Hematopoietic multipotent progenitor cell treated with erythropoietin and hydrocortisone succinate and interleukin-3 and kit ligand, for 17 days (in vitro differentiated cells): ENCODE measurements around the gene BRD7.

Experiments
- DNase-seq: peaks from one replicate; pipeline ENCODE4 v3.0.0-alpha.2; 2015; ENCODE audit warnings: low spot score

BRD7 gene

DNA sequence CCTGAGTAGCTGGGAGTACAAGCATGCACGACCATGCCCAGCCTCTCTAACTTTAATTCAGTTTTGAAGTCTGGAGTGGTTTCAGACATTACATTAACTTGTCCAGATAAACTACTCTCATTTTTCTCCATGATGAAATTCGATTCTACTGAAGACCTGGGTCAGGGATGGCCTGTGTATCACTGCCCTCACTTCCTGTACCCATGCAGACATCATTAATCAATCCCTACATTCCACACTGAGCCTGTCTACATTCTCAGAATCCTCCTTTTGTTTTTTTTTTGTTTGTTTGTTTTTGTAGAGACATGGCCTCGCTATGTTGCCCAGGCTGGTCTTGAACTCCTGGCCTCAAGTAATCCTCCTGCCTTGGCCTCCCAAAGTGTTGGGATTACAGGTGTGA is 79.9 kb downstream of the BRD7 start:
- DNase-seq, result no peak

DNA sequence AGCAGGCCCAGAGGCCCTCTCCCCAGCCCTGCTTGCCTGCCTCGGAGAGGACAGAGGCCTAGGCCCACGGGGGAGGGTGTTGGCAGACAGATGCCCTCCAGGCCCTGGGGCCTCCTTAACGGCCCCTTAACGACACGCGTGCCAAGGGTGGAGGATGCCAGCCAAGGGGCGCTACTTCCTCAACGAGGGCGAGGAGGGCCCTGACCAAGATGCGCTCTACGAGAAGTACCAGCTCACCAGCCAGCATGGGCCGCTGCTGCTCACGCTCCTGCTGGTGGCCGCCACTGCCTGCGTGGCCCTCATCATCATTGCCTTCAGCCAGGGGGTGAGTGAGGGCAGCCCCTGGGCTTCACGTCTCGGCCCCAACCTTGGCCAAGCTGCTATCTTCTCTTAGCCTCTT is 80.8 kb downstream of the BRD7 start:
- no peak for DNase-seq

DNA sequence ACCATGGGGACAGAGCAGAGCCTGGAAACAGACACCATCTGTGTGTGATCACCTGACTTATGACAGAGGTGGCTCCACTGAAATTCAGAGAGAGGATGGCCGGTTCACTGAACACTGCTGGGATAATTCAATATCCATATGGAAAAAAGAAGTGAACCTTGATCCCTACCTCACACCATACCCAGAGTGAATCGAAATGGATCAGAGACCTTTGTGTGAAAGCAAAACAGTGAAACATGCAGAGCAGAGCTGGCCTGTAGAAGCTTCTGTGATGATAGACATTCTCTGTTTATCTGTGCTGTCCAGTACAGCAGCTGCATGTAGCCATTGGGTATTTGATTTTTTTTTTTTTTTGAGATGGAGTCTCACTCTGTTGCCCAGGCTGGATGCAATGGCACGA is 82.1 kb downstream of the BRD7 start:
- DNase-seq, result no peak

DNA sequence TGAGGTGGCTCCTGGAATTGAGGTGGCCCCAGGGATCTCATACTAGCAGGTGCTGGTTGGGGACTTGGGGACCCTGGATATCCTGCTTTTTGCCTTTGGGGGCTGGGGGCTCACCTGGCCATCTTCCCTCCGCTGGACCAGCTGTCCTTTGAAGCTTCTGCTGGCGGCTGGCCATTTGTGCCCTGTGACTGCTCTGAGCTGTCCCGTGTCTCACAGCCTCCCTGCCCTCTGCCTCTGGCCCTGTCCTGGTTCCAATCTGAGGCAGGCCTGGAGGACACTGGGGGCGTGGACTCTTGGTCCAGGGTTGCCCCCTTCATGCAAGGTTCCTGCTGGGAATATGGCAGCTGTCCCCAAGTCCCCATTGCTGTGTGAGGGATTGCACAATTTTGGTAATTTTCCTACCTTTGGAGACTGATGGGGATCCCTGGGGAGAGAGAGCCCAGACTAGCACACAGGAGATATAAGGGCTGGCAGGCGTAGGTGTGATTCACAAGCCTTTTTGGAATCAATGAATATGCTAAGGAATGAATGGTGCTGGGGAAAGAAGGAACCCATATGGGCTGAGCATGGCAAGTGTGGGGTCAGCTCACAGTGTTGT is 83.3 kb downstream of the BRD7 start:
- DNase-seq, result no peak

DNA sequence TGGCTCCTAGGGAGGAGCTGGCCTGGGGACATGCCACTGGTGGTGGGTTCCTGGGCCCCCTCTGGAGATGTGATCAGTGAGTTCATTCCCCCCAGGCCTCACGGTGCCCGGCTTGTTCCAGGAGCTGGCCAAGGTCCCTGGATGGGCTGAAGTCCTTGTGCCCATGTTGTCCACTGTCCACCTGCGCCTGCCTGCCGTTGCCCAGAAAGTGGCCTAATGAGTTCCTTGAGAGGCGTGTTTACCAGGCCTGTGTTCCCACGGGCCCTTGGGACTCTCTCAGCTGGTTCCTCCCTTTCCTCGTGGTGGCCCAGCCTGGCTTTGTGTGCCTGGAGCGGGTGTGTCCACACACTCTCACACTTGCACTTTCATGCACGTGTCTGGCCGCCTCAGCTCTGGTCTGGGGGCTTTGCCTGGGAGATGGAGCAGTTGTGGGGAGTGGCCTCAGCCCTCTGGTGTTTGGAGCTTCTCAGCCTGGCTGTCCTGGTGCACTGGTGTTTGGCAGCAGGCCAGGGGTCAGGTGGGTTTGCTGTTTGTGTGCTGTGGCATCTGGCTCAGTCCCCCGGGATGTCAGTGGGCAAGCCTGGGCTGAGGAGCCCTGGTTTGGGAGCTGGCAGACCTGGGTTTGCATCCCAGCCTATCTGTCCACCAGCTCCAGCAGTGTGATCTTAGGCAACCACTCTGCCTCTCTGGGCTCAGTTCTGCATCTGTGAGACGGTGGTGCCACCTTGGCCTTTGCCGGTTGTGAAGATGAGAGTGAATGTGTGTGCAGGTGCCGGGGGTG is 84.5 kb downstream of the BRD7 start:
- no peak for DNase-seq

DNA sequence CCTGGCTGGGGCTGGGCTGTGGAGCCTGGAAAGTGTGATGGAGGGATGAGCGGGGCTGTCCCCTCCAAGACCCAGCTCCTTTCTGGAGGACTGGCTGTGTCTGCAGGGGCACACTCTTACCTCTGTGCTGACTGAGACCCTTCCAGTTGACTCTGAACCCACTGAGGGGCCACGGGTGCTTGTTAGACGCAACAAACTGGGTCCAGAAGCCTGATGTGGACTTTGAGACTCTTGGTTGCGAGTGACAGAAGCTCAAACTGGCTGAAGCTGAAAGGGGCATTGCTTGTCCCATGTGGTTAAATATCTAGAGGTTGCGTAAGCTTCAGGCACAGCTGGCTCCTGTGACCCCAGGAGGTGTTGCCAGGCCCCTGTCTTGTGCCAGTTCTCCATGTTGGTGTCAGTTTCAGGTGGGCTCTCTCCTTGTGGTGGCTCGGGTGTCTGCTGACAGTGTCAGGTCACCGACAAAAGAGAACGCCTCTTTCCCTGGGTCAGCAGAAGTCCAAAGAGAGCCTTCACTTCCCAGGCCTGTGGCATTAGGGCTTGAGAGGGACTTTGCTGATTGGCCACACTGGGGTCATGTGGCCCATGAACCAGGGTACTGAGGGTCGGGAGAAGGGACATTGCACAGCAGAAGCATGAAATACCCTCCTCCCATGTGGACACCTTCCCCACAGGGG is 85.7 kb downstream of the BRD7 start:
- no peak for DNase-seq

DNA sequence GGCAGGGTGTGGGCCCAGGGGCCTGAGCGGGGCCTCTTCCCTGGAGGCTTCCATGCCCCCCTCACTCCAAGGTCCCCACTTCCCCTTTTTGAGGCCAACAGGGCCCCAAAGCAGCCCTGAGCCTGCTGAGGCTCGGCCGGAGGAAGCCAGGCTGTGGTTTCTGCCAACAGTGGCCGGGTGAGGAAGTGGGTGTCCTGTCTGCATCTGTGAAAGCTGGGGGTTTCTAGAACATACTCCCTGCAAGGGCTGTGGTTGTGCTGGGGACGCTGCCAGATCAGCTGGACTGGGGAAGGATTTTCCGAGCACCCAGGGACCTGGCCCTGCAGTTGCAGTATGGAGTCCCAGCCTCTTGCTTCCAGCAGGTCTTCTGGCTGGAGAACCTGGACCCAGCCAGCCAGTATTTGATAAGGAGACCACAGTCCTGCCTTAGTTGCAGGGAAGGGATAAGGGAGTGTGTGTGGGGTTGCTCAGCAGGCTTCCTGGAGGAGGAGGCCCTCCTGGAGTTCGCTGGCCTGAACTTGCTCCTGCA is 86.7 kb downstream of the BRD7 start:
- no peak for DNase-seq

DNA sequence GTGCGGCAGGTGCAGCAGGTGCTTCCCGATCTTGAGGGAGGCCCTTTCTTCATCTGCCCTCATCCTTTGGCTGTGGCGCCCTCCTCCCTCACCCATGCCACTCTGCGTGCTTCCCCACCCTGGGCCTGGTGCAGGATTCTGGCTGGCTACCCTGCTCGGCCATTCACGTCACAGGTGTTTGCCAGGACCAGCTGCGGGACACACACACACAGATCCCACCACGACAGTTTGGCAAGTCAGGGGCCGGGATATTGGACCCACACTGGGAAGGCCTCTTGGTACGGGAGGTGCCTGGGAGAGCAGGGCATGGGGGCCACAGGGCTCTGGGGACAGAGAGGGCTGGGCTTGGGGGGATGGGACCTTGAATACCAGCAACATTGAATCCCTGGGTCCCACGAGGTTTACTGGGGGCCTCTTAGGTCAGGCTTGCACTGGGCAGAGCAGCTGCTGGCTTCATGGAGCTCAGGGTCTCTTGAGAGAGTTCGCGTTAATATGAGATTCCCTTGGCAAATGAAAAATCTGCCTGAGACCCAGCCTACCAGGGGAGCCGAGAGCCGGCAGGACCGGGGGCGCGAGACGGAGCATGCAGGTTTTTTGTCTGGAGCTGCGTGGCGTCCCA is 87.3 kb downstream of the BRD7 start:
- no peak for DNase-seq

DNA sequence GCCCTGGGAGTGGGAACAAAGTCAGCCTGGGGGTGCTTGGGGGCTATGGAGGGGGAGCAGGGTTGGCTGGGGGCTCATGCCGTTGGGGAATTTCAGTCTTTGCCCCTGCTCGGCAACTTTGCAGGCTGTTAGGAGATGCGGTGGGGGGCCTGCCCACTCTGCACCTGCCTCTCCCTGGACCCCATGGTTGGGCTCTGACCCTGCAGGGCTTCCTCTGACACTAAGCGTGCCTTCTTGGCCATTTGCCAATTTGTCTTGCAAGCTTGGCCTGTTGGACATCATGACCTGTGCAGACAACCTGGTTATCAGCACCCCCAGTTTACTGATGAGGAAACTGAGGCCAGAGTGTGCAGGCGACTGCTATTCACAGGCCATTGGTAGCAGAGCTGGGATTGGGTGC is 87.9 kb downstream of the BRD7 start:
- DNase-seq, result no peak

DNA sequence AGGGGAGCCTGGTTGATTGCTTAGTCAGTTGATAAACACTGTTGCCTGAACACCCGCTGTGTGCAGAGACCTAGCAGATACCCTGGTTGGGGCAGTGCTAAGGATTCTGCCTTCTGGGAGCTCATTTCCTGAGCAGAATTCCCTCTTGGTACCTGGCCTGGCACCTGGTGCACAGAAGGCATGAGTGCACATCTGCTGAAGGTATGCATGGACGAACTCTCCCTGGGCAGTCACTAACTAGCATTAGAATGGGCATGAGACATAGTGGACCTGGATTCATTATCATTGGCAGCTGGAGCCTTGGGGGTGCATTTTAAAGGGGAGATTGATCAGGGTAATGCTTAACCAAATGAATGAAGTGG is 89.3 kb downstream of the BRD7 start:
- DNase-seq, result no peak

DNA sequence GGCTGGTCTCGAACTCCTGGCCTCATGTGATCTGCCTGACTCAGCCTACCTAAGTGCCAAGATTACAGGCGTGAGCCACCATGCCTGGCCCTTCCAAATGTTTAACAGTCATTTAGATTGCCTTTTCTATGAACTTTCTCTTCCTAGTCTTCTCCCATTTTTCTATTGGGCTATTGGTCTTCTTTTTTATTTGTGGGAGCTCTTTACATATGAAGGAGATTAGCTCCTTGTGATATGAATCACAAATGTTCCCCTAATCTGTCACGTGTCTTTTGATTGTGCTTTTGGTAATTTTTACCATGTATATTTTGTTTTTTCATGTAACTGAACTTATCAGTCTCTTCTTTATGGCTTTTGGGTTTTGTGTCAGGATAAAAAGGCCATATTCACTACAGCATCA is 90.5 kb downstream of the BRD7 start:
- DNase-seq, result no peak

DNA sequence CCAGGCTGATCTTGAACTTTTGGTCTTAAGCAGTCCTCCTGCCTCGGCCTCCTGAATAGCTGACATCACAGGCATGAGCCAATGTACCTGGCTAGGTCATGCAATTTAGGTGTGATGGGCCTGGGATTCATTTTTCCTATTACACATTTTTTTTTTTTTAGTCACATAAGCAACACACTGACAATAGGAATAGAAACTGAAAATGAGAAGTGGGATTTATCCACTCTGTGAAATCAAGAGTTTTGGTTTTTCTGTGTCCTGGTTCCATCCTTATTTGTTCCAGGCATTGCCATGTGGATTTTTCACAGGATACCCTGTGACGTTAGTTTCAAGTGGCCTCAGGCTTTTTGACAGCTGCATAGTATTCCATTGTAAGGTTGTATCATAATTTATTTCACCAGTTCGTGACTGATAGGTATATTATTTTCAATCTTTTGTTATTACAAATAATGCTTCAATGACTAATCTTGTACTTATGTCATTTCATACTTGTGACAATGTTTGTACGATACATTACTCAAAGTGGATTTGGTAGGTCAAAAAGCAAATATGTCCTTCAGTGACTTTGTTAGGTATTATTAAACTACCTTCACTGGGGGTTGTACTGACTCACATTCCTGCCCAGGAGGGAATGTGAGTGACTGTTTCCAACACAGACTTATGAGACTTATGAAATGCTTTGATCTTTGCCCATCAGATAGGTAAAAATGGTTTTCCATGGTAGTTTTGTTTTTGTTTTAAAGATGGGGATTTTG is 91.8 kb downstream of the BRD7 start:
- no peak for DNase-seq

DNA sequence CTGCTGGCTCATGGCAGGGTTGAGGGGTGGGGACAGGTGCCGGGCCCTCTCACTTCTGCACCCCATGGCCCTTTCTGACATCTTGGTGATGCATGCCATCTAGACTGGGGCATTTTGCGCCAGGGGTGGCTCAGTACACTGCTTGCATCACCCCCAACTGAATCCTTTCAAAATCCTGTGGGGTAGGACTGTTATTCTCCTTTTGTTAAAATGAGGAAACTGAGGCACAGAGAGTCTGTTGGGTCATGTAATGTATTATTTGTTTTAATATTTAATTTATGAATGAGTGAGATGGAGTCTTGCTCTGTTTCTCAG is 92.5 kb downstream of the BRD7 start:
- no peak for DNase-seq

DNA sequence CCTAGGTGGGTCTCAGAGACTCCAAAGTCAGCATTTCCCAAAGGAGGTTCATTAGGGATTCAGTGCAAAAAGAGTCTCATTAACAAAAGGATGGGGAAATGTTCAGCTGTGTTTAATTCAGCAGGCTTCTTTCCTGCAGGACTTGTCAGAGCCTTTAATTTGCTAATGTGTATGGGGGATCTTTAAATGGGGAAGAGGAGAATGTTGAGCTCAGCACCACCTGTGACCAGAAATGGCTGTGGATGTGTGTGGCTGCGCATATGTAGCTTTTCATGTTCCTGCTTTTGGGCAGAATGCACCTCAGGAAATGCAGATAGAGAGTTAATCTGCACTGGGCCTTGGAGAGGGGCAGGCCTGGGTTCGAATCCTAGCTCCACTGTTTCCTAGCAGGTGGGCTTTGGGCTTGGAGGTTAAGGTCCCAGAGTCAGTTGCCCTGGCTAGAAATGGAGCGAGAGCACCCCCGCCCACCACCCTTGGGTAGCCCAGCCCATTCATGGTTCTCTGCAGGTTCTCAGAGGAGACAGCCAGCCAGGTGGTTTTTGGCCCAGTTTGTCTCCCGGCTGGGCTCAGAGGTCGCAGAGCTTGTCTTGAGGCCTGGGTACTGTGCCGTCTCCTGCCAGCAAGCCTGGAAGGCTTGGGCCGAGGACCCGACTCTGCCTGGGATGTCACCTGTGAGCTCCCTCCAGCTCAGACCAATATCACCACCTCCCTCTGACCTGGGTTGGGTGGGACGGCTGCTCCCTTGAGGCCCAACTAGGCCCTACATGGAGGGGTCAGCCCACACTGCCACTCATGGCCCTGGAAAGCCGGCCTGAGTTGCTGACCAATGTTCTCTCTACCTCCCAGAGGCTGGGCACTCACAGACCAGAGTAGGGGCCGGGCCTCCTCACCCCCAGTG is 93.1 kb downstream of the BRD7 start:
- no peak for DNase-seq

DNA sequence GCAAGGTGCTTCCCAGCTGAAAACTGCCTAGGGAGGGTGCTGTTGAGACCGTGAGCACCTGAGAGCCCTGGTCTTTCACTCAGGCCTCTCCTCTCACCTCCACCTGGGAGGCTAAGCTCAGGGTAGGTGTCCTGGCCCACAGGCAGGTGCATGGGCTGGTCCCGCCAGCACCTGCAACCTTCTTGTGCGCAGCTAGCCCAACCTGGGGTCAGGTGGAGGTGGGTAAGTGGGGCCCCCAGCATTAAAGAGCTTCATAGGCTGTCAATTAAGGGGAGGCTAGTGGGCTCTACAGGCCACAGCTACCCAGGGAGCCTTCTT is 93.7 kb downstream of the BRD7 start:
- DNase-seq, result no peak

DNA sequence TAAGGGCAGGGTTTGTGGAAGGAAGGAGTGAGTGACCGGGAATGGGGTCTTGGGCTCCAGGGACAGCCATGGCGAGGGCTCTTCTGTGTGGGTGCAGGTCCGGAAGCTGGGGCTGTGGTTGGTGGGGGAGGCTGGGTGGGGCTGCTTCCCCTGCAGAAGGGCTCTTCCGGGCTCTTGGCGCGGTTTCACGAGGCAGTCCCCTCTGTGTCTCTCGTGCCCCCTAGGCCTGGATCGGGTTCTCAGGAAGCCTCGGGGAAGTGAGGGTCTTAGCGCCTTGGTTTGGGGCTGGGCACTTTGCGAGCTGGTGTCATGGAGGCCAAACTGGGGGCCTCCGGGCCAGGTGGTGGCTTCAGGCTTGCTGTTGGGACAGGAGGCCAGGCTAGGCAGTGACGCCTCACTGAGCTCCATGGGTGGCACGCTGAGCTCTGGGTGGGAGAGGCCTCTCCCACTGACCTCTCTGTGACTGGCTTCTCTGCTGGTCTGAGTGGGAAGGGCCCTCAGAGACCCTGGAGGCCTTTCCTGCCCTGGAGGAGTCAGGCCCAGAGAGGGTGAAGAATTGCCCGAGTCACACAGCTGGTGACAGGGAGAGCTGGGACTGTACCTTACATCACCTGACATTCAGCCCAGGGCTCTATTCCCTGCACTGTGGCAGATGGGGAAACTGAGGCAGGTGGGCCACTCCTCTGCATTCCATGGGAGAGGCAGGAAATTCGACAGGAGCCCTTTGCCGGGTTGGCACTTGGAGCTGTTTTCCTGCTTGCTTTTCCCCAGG is 94.3 kb downstream of the BRD7 start:
- DNase-seq, result peak; percentile 24

DNA sequence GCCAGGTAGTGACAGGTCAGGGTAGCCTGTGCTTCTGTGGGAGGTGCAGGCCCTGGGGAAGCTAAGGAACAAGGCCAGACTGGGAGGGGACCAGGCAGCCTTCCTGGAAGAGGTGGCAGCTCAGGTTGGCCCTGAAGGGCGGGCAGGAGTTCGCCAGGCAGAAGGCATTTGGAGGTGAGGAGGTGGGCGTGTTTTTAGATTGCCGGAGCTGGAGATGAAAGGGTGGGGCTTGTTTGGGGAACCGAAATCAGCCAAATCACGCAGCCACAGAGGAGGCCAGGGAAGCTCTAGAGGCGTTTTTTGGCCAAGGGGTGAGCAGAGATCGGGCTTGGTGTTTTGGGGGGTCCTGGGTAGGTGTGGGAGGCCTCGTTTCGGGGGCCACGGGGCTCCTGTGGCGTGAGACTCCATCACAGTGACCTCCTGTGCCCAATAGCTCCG is 94.9 kb downstream of the BRD7 start:
- peak; percentile 77 for DNase-seq

DNA sequence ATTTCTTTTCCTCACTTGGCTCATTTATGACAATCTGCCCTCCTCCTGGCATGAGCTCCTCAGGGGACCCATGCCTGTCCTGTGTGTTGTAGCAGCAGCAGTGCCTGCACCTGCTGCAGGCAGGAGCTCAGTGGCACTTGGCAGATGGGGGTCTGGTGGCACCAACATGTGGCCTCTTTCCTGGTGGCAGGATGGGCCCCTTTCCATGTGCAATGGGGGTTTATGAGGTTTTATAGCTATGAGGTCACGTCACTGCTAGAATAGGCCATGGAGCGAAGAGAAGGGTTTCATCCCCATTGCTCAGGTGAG is 95.5 kb downstream of the BRD7 start:
- DNase-seq, result no peak

DNA sequence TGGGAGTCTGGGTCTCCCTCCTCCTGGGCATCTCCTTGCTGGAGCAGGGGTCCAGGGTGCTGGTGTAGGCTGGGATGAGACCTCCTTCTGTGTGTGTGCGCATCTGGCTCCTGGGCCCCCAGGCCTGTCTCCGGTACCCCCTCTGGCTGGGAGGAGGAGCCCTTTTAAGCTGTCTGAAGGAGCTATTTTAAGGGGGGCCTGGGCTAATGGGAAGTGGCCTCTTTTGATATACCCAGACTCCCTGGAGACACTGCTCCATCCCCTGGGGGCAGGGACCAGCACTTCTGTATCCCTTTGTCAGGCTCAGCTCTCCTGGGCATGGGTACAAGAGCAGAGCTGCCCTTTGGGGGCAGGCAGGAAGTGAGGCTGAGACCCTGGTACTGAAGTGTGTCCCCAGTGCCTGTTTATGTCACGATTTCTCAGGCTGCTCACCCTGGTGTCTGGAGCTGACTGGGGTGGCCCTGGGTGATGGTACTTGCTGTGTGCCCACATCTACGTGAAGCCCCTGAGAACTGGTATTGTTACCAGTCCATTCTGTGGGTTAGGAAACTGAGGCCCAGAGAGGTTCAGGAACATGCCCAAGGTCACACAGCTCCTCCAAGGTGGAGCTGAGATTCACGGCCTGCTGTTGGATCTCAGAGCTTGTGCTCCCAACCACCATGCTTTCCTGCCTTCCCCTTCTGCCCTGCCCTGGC is 96.0 kb downstream of the BRD7 start:
- DNase-seq, result no peak

DNA sequence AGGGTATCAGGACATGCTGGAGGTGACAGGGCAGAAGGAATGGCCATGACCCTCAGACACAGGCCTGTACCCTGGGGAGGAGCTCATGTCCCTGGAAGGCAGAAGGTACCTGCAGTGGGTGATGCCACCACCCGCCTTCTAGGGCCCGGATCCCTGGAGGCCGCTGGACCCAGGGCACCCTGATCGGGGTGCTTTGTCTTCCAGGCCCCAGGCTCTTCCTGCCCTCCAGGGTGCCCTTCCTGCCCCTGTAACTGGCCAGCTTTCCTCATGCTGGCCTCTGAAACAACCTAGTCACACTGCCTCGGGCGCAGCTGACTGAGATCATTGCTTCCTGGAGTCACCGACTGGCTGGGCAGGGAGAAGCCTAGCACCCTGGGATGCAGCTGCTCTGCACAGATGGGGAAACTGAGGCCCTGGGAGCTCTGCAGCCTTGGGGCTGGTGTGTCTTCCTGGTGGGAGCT is 96.6 kb downstream of the BRD7 start:
- DNase-seq, result no peak
